22Rv1 (cell line): Measurements from ENCODE around the gene ADCYAP1R1.

Source experiments
- ZFX ChIP-seq: fragments of 450-650 bp; IDR thresholded peaks from 2 replicates; pipeline ENCODE4 v1.6.1; 2017; ENCODE audit warnings: antibody characterized with exemption, borderline replicate concordance
- TF ChIP-seq, protein P1 (sequence below): fragments of 450-650 bp; IDR thresholded peaks from 2 replicates; pipeline ENCODE4 v1.5.1; 2017; ENCODE audit warnings: mild to moderate bottlenecking

DNA sequence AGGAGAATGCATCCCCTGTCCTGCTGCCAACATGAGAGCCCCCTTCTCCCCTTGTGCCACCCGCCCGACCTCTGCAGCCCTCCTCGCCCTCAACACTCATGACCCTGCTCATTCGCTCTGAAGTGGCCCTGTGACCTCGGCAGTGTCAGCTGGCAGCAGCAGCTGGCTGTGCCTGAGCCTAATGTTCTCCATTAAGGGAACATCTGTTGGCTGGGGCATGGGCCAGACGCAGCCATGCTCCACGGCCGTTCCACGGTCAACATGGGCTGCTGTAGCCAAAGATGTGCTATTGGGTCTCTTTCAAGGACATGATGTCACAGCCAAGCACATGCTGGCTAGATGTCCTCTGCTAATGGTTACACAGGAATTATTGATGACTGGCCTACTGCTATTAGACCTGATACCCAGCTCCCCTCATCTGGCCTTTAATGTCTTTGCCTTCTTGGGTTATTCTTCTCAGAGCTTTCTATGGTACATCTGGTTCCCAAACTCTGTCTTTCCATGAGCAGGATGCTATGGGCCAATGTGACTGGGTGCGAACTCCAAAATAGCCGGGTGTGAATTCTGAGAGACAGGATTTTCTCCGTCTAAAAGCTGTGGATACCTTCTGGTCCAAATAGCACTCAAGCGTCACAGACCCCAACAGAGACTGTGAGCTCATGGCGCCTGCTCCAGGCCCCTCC lies 22.4 kb downstream of the ADCYAP1R1 start:
- TF ChIP-seq, protein P1, sequence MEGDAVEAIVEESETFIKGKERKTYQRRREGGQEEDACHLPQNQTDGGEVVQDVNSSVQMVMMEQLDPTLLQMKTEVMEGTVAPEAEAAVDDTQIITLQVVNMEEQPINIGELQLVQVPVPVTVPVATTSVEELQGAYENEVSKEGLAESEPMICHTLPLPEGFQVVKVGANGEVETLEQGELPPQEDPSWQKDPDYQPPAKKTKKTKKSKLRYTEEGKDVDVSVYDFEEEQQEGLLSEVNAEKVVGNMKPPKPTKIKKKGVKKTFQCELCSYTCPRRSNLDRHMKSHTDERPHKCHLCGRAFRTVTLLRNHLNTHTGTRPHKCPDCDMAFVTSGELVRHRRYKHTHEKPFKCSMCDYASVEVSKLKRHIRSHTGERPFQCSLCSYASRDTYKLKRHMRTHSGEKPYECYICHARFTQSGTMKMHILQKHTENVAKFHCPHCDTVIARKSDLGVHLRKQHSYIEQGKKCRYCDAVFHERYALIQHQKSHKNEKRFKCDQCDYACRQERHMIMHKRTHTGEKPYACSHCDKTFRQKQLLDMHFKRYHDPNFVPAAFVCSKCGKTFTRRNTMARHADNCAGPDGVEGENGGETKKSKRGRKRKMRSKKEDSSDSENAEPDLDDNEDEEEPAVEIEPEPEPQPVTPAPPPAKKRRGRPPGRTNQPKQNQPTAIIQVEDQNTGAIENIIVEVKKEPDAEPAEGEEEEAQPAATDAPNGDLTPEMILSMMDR, result no peak
- TF ChIP-seq ZFX, result no peak
